H1 (cell line): ENCODE measurements around the gene EPB41L2. TPM values are rescaled to one million over a fixed set of nuclear protein-coding genes. Genes with fewer than 3 reads are reported as not detected.

Experiments used
- CTCF ChIA-PET: fragments of 300-600 bp; sonication (Branson Sonifier 250); formaldehyde crosslinking; loops from one replicate; lab custom pipeline; 2021; ENCODE audit not compliant: partially characterized antibody; lab: Charles Lee
- POLR2A ChIA-PET: fragments of 300-600 bp; sonication (Branson Sonifier 250); formaldehyde crosslinking; loops from one replicate; lab custom pipeline; 2021; ENCODE audit warnings: inconsistent platforms; ENCODE audit not compliant: partially characterized antibody; lab: Charles Lee
- DNase-seq, 2 experiments: peaks; one replicate each; pipeline versions ENCODE4 v3.0.0 to v3.0.0-alpha.2; 2010 to 2022; ENCODE audit warnings: low spot score in 2 of 2, low read depth in 1 of 2, mixed read lengths in 1 of 2
- FAIRE-seq: peaks from 2 replicates; lab custom pipeline; 2011; peaks lifted over from hg19 to GRCh38; lab: Jason Lieb, UNC
- H2AFZ ChIP-seq: 2 replicates; pipeline ENCODE4 v1.8.1; 2012; ENCODE audit warnings: low read length, inconsistent platforms
- H2AK5ac ChIP-seq: 2 replicates; pipeline ENCODE4 v1.6.1; 2013; ENCODE audit warnings: low read depth, low read length
- H2BK120ac ChIP-seq: replicated peaks from 2 replicates; pipeline ENCODE3; 2013; ENCODE audit warnings: low read depth, low read length, inconsistent platforms
- H2BK12ac ChIP-seq: 2 replicates; pipeline ENCODE4 v1.6.1; 2013; ENCODE audit warnings: low read depth, low read length
- H2BK15ac ChIP-seq: 2 replicates; pipeline ENCODE4 v1.6.1; 2013; ENCODE audit warnings: low read length
- H2BK20ac ChIP-seq: 2 replicates; pipeline ENCODE4 v1.6.1; 2013; ENCODE audit warnings: low read length
- H2BK5ac ChIP-seq: 2 replicates; pipeline ENCODE4 v1.6.1; 2013; ENCODE audit warnings: low read depth, low read length
- H3K14ac ChIP-seq: 2 replicates; pipeline ENCODE4 v1.6.1; 2013; ENCODE audit warnings: inconsistent platforms; ENCODE audit not compliant: insufficient read length
- H3K18ac ChIP-seq: 2 replicates; pipeline ENCODE4 v1.6.1; 2013; ENCODE audit warnings: low read length; ENCODE audit errors: extremely low read depth
- H3K23ac ChIP-seq: 2 replicates; pipeline ENCODE4 v1.6.1; 2013; ENCODE audit warnings: inconsistent platforms; ENCODE audit not compliant: insufficient read length
- H3K23me2 ChIP-seq: 2 replicates; pipeline ENCODE4 v1.6.1; 2013; ENCODE audit warnings: low read depth, low read length
- H3K27ac ChIP-seq: 2 replicates; pipeline ENCODE4 v1.6.1; 2011; ENCODE audit warnings: low read depth, low read length, inconsistent platforms
- H3K27me3 ChIP-seq, 4 experiments: replicated peaks in 1 of 4; 1 replicate in 1 of 4; 2 replicates in 3 of 4; pipeline versions ENCODE4 v1.6.1 to v1.8.1; 2011 to 2013; ENCODE audit warnings: low read length in 3 of 4, mild to moderate bottlenecking in 3 of 4, inconsistent platforms in 2 of 4, mixed read lengths in 2 of 4, moderate library complexity in 1 of 4; ENCODE audit not compliant: control insufficient read depth in 3 of 4, insufficient read depth in 3 of 4; ENCODE audit errors: extremely low read depth in 1 of 4
- H3K36me3 ChIP-seq, 4 experiments: 2 replicates each; pipeline versions ENCODE4 v1.6.1 to v1.8.1; 2011 to 2013; ENCODE audit warnings: mild to moderate bottlenecking in 4 of 4, low read length in 3 of 4, moderate library complexity in 2 of 4, control low read depth in 1 of 4, inconsistent platforms in 1 of 4; ENCODE audit not compliant: insufficient read depth in 4 of 4, control insufficient read depth in 2 of 4
- H3K4ac ChIP-seq: replicated peaks from 2 replicates; pipeline ENCODE3; 2013; ENCODE audit warnings: low read length, low read depth, mixed read lengths, inconsistent platforms; ENCODE audit not compliant: insufficient read length
- H3K4me1 ChIP-seq, 4 experiments: replicated peaks in 1 of 4; 1 replicate in 1 of 4; 2 replicates in 3 of 4; pipeline versions ENCODE4 v1.6.1 to v1.8.1; 2011 to 2013; ENCODE audit warnings: low read length in 3 of 4, inconsistent platforms in 2 of 4, mixed read lengths in 1 of 4; ENCODE audit not compliant: insufficient read depth in 4 of 4, control insufficient read depth in 3 of 4
- H3K4me2 ChIP-seq, 2 experiments: 2 replicates each; pipeline versions ENCODE4 v1.6.1 to v1.8.1; 2011 to 2013; ENCODE audit warnings: low read depth in 2 of 2, low read length in 2 of 2, control low read depth in 1 of 2, inconsistent platforms in 1 of 2, mild to moderate bottlenecking in 1 of 2; ENCODE audit not compliant: insufficient read depth in 1 of 2
- H3K4me3 ChIP-seq, 4 experiments: fragments of 200-600, 300-600 bp in 1 of 4; sonication (generic), shearing (Covaris generic), sonication (Bioruptor Twin) in 1 of 4; 2 replicates each; pipeline versions ENCODE4 v1.5.1 to v1.8.1; 2011 to 2016; ENCODE audit warnings: low read length in 4 of 4, low read depth in 3 of 4, control low read depth in 2 of 4, inconsistent platforms in 2 of 4, mild to moderate bottlenecking in 2 of 4, mixed read lengths in 1 of 4, moderate library complexity in 1 of 4; ENCODE audit not compliant: insufficient read depth in 2 of 4; ENCODE audit errors: extremely low read depth in 1 of 4
- H3K56ac ChIP-seq: replicated peaks from 2 replicates; pipeline ENCODE3; 2013; ENCODE audit warnings: low read depth, mild to moderate bottlenecking, mixed read lengths, low read length, inconsistent platforms; ENCODE audit not compliant: insufficient read length
- H3K79me1 ChIP-seq: 2 replicates; pipeline ENCODE4 v1.6.1; 2013; ENCODE audit warnings: low read depth, low read length, control low read depth
- H3K79me2 ChIP-seq, 2 experiments: 2 replicates each; pipeline versions ENCODE4 v1.6.1 to v1.8.1; 2012 to 2013; ENCODE audit warnings: low read length in 2 of 2, mild to moderate bottlenecking in 2 of 2, inconsistent platforms in 1 of 2; ENCODE audit not compliant: insufficient read depth in 2 of 2, control insufficient read depth in 1 of 2
- H3K9ac ChIP-seq, 4 experiments: replicated peaks in 1 of 4; 1 replicate in 1 of 4; 2 replicates in 3 of 4; pipeline versions ENCODE4 v1.6.1 to v1.8.1; 2011 to 2013; ENCODE audit warnings: low read depth in 3 of 4, low read length in 3 of 4, control low read depth in 2 of 4, mild to moderate bottlenecking in 2 of 4, moderate library complexity in 2 of 4, inconsistent platforms in 1 of 4; ENCODE audit errors: extremely low read depth in 1 of 4
- H3K9me3 ChIP-seq, 2 experiments: 2 replicates each; pipeline versions ENCODE4 v1.6.1 to v1.8.1; 2012 to 2013; ENCODE audit warnings: mild to moderate bottlenecking in 2 of 2, moderate library complexity in 2 of 2, control low read depth in 1 of 2, inconsistent platforms in 1 of 2, low read depth in 1 of 2, low read length in 1 of 2, mixed read lengths in 1 of 2; ENCODE audit not compliant: insufficient read depth in 2 of 2
- H4K20me1 ChIP-seq, 2 experiments: replicated peaks in 1 of 2; 2 replicates each; pipeline versions ENCODE3 to v1.8.1; 2011 to 2013; ENCODE audit warnings: inconsistent platforms in 2 of 2, low read length in 2 of 2, mild to moderate bottlenecking in 1 of 2; ENCODE audit not compliant: insufficient read depth in 2 of 2, control insufficient read depth in 1 of 2
- H4K5ac ChIP-seq: 2 replicates; pipeline ENCODE4 v1.6.1; 2013; ENCODE audit warnings: low read length, low read depth, mixed read lengths, inconsistent platforms; ENCODE audit not compliant: insufficient read length
- H4K8ac ChIP-seq: 2 replicates; pipeline ENCODE4 v1.8.0; 2013; ENCODE audit warnings: mild to moderate bottlenecking, moderate library complexity, low read length, inconsistent platforms; ENCODE audit not compliant: insufficient read depth; ENCODE audit errors: extremely low read depth
- H4K91ac ChIP-seq: replicated peaks from 2 replicates; pipeline ENCODE3; 2013; ENCODE audit warnings: low read length, mixed read lengths, inconsistent platforms; ENCODE audit not compliant: insufficient read length
- BCL11A ChIP-seq, 2 experiments: IDR thresholded peaks; one replicate each; pipeline ENCODE4 v1.6.1; 2011; ENCODE audit warnings: low read depth in 2 of 2, low read length in 2 of 2, mild to moderate bottlenecking in 2 of 2
- CHD2 ChIP-seq: IDR thresholded peaks from 2 replicates; pipeline ENCODE4 v1.6.1; 2012; ENCODE audit warnings: low read length, improper control_type of control experiment
- CTCF ChIP-seq, 3 experiments: IDR thresholded peaks; 1 replicate in 2 of 3; 2 replicates in 1 of 3; pipeline versions ENCODE4 v1.5.1 to v1.6.1; 2011; ENCODE audit warnings: low read length in 3 of 3, mild to moderate bottlenecking in 3 of 3, inconsistent platforms in 2 of 3, low read depth in 1 of 3, moderate library complexity in 1 of 3; ENCODE audit not compliant: insufficient read depth in 1 of 3; ENCODE audit errors: control extremely low read depth in 1 of 3
- EGR1 ChIP-seq: IDR thresholded peaks from 2 replicates; pipeline ENCODE4 v1.6.1; 2011; ENCODE audit warnings: low read depth, low read length, borderline replicate concordance
- POU5F1 ChIP-seq: IDR thresholded peaks from 2 replicates; pipeline ENCODE4 v1.6.1; 2011; ENCODE audit warnings: low read depth, mild to moderate bottlenecking, low read length, moderate library complexity
- RAD21 ChIP-seq, 2 experiments: IDR thresholded peaks in 1 of 2; conservative IDR thresholded peaks in 1 of 2; 2 replicates each; pipeline ENCODE4 v1.6.1; 2011; ENCODE audit warnings: low read depth in 2 of 2, low read length in 2 of 2, improper control_type of control experiment in 1 of 2, inconsistent platforms in 1 of 2, mild to moderate bottlenecking in 1 of 2, moderate library complexity in 1 of 2
- TEAD4 ChIP-seq: IDR thresholded peaks from 2 replicates; pipeline ENCODE4 v1.6.1; 2012; ENCODE audit warnings: low read depth, low read length, inconsistent platforms, mixed read lengths
- WGBS, 2 experiments: shearing (Covaris generic) in 1 of 2; methylation state at CpG; one replicate each; pipeline versions ENCODE4 v1.1.6 to v1.1.7; 2013 to 2015; ENCODE audit warnings: low lambda C conversion rate in 2 of 2, mixed read lengths in 2 of 2, inconsistent platforms in 1 of 2, low coverage in 1 of 2, missing lambda C conversion rate in 1 of 2; ENCODE audit not compliant: insufficient replicate concordance in 2 of 2, insufficient coverage in 1 of 2, insufficient read length in 1 of 2; ENCODE audit errors: extremely low coverage in 1 of 2, missing lambda C conversion rate in 1 of 2; 5-methylcytosine and 5-hydroxymethylcytosine counted together
- polyA plus RNA-seq, 7 experiments: library from polyadenylated mRNA; depleted of rRNA in 3 of 7; stranded (reverse) in 5 of 7; unstranded in 2 of 7; fragments of >200 nt in 5 of 7; fragments of 200-250 nt in 2 of 7; gene quantifications; 1 replicate in 5 of 7; 2 replicates in 1 of 7; 4 replicates in 1 of 7; pipeline versions ENCODE4 v1.2.1 to v1.2.3, GENCODE V29; 2011 to 2013; ENCODE audit warnings: missing spikeins in 2 of 7, mixed read lengths in 2 of 7
- total RNA-seq: library from RNA; stranded (reverse); fragmentation: NEBNext Ultra II Directional; extraction: Animal tissue kit (Norgen Biotek cat#: 25700); gene quantifications from 2 replicates; pipeline ENCODE4 v1.2.1, GENCODE V29; 2021

EPB41L2 gene
- total and polyA plus RNA-seq, 2 of the 8 experiments (the other 6 are each of a cell fraction or from before 2014, with no cell fraction given), result 22.5 to 123 TPM

- H4K20me1 ChIP-seq, result no peaks in the 10 kb centered on the region
- no peak overlapping the region for H2BK20ac ChIP-seq
- H3K27me3 ChIP-seq, result no peaks in the 10 kb centered on the region
- H2BK12ac ChIP-seq, result no peak overlapping the region
- no peaks in the 10 kb centered on the region; a peak in 1 of 7 replicates for H3K4me1 ChIP-seq
- no peak overlapping the region for H3K4me3 ChIP-seq
- H2AFZ ChIP-seq, result no peak overlapping the region
- TF ChIP-seq POU5F1 (no peak), CHD2 (no peak), CTCF (IDR thresholded peaks at IDR 0.05; ENCODE audit: control extremely low read depth in 1 of 3, insufficient read depth in 1 of 3, low read depth in 1 of 3, low read length in 3 of 3) (peak; percentile 65 to 90 (median 80)), TEAD4 (no peak), EGR1 (no peak), RAD21 (IDR thresholded peaks at IDR 0.05 in 1 of 2, conservative IDR thresholded peaks at IDR 0.05 in 1 of 2; ENCODE audit: low read depth in 2 of 2, low read length in 2 of 2) (peak; percentile 66 to 70; a peak in 3 of 4 replicates), BCL11A (IDR thresholded peaks at IDR 0.05; ENCODE audit: low read depth in 2 of 2, low read length in 2 of 2) (no peak)
- H3K56ac ChIP-seq, result no peak overlapping the region
- H3K79me2 ChIP-seq, result no peaks in the 10 kb centered on the region
- H3K36me3 ChIP-seq, result no peaks in the 10 kb centered on the region
- WGBS, 2 experiments, result 55% methylated on average over 8 of the region's 8 CpGs; no CpG with 5 or more reads in 1 of the 2 experiments
- no peak overlapping the region for H3K4ac ChIP-seq
- ChIA-PET POLR2A (no interaction called here), CTCF (interaction anchor here (0.6 to 3.5 kb wide), 23 partner anchors 8 to 1147 kb away, joined by 3 to 25 read pairs (median 4); no protein-coding TSS in a partner anchor)
- H3K9ac ChIP-seq, result no peak overlapping the region
- no peak overlapping the region for H4K5ac ChIP-seq
- no peaks in the 10 kb centered on the region for H3K79me1 ChIP-seq
- no peak overlapping the region for H4K91ac ChIP-seq
- no peak overlapping the region for H2BK120ac ChIP-seq
- no peak overlapping the region for H3K14ac ChIP-seq
- no peak overlapping the region for H3K18ac ChIP-seq
- peak; percentile 90 for FAIRE-seq
- H3K9me3 ChIP-seq, result no peaks in the 10 kb centered on the region
- no peak overlapping the region for H2AK5ac ChIP-seq
- H3K23ac ChIP-seq, result no peak overlapping the region
- no peak overlapping the region for H3K27ac ChIP-seq
- H2BK15ac ChIP-seq, result no peak overlapping the region
- H2BK5ac ChIP-seq, result no peak overlapping the region
- no peak overlapping the region for H4K8ac ChIP-seq
- no peaks in the 10 kb centered on the region for H3K23me2 ChIP-seq
- no peak overlapping the region for H3K4me2 ChIP-seq
- DNase-seq, result peak in 1 of 2 experiments; percentile 85
Observed at GRCh38 chr6:130872250-130873095, 190.6 kb downstream of the EPB41L2 start.
